HEK293 (cell line): ENCODE measurements around the gene TGFB1I1.

Source experiments
- CTCF ChIA-PET: fragments of 350-600 bp; formaldehyde crosslinking; extraction: SDS; loops from one replicate; lab custom pipeline; 2021; ENCODE audit warnings: antibody characterized with exemption; lab: Yijun Ruan, JAX
- POLR2A ChIA-PET: fragments of 300-600 bp; formaldehyde crosslinking; extraction: SDS; loops from one replicate; lab custom pipeline; 2020; ENCODE audit warnings: antibody characterized with exemption, inconsistent platforms; lab: Yijun Ruan, JAX
- H3K27ac ChIP-seq: fragments of 200-500 bp; sonication (Bioruptor generic); 2 replicates; pipeline ENCODE4 v1.5.1; 2014; ENCODE audit warnings: low read depth, low read length, control low read depth, inconsistent platforms; ENCODE audit errors: extremely low read depth
- H3K36me3 ChIP-seq, 2 experiments: fragments of 200-500 bp in 1 of 2; sonication (Bioruptor generic) in 1 of 2; 1 replicate in 1 of 2; 2 replicates in 1 of 2; pipeline ENCODE4 v1.5.1; 2014 to 2017; ENCODE audit warnings: inconsistent platforms in 2 of 2, low read length in 2 of 2; ENCODE audit not compliant: control insufficient read depth in 2 of 2, insufficient read depth in 1 of 2
- H3K4me1 ChIP-seq: fragments of 200-500 bp; sonication (Bioruptor generic); 2 replicates; pipeline ENCODE4 v1.5.1; 2014; ENCODE audit warnings: mild to moderate bottlenecking, low read length, inconsistent platforms; ENCODE audit not compliant: control insufficient read depth, insufficient read depth
- H3K4me3 ChIP-seq: 2 replicates; pipeline ENCODE4 v1.5.1; 2011; ENCODE audit warnings: low read depth, mild to moderate bottlenecking, control low read depth, low read length, moderate library complexity
- H3K9me3 ChIP-seq: fragments of 200-500 bp; sonication (Bioruptor generic); 2 replicates; pipeline ENCODE4 v1.5.1; 2014; ENCODE audit warnings: low read depth, low read length, inconsistent platforms; ENCODE audit not compliant: control insufficient read depth, insufficient read depth
- HOXA7 ChIP-seq: sonication (generic); formaldehyde crosslinking; IDR thresholded peaks from 2 replicates; pipeline ENCODE4 v1.8.1; 2022; ENCODE audit warnings: missing genetic modification reagents, borderline replicate concordance
- IKZF3 ChIP-seq: fragments of 450-650 bp; IDR thresholded peaks from 2 replicates; pipeline ENCODE4 v1.5.0; 2018; ENCODE audit warnings: missing biosample characterization, mild to moderate bottlenecking, missing genetic modification characterization, moderate library complexity
- KLF8 ChIP-seq: fragments of 450-650 bp; formaldehyde crosslinking; IDR thresholded peaks from 2 replicates; pipeline ENCODE4 v1.5.1; 2016; ENCODE audit warnings: missing biosample characterization, missing genetic modification characterization
- MEIS1 ChIP-seq: sonication (generic); formaldehyde crosslinking; IDR thresholded peaks from 2 replicates; pipeline ENCODE4 v1.8.1; 2022; ENCODE audit warnings: missing genetic modification reagents, mild to moderate bottlenecking, borderline replicate concordance
- REPIN1 ChIP-seq: fragments of 450-650 bp; formaldehyde crosslinking; IDR thresholded peaks from 2 replicates; pipeline ENCODE4 v1.5.1; 2017; ENCODE audit warnings: missing biosample characterization, missing genetic modification characterization, low read depth
- SP7 ChIP-seq: fragments of 450-650 bp; formaldehyde crosslinking; IDR thresholded peaks from 2 replicates; pipeline ENCODE4 v1.5.1; 2016; ENCODE audit warnings: missing biosample characterization, missing genetic modification characterization
- YY1 ChIP-seq: fragments of 450-650 bp; formaldehyde crosslinking; IDR thresholded peaks from 2 replicates; pipeline ENCODE4 v1.5.1; 2018; ENCODE audit warnings: missing biosample characterization, missing genetic modification characterization
- ZBTB48 ChIP-seq: fragments of 450-650 bp; formaldehyde crosslinking; IDR thresholded peaks from 2 replicates; pipeline ENCODE4 v1.5.1; 2016; ENCODE audit warnings: missing biosample characterization, missing genetic modification characterization
- ZEB2 ChIP-seq: fragments of 450-650 bp; formaldehyde crosslinking; IDR thresholded peaks from 2 replicates; pipeline ENCODE4 v1.5.1; 2016; ENCODE audit warnings: missing biosample characterization, missing genetic modification characterization
- ZFHX2 ChIP-seq: fragments of 450-650 bp; formaldehyde crosslinking; conservative IDR thresholded peaks from 2 replicates; pipeline ENCODE4 v1.5.1; 2016; ENCODE audit warnings: missing biosample characterization, missing genetic modification characterization
- ZFP69B ChIP-seq: fragments of 450-650 bp; formaldehyde crosslinking; IDR thresholded peaks from 2 replicates; pipeline ENCODE4 v1.5.1; 2016; ENCODE audit warnings: missing biosample characterization, missing genetic modification characterization
- ZNF112 ChIP-seq: fragments of 450-650 bp; formaldehyde crosslinking; IDR thresholded peaks from 2 replicates; pipeline ENCODE4 v1.5.0; 2017; ENCODE audit warnings: missing biosample characterization, missing genetic modification characterization
- ZNF138 ChIP-seq: fragments of 450-650 bp; formaldehyde crosslinking; IDR thresholded peaks from 2 replicates; pipeline ENCODE4 v1.5.1; 2016; ENCODE audit warnings: missing biosample characterization, missing genetic modification characterization, borderline replicate concordance
- ZNF16 ChIP-seq: fragments of 450-650 bp; formaldehyde crosslinking; IDR thresholded peaks from 2 replicates; pipeline ENCODE4 v1.5.1; 2016; ENCODE audit warnings: low read depth, missing biosample characterization, missing genetic modification characterization
- ZNF423 ChIP-seq: fragments of 450-650 bp; formaldehyde crosslinking; IDR thresholded peaks from 2 replicates; pipeline ENCODE4 v1.5.1; 2016; ENCODE audit warnings: missing biosample characterization, missing genetic modification characterization
- ZNF510 ChIP-seq: fragments of 450-650 bp; formaldehyde crosslinking; IDR thresholded peaks from 2 replicates; pipeline ENCODE4 v1.5.1; 2018; ENCODE audit warnings: mild to moderate bottlenecking, missing genetic modification characterization, missing biosample characterization; ENCODE audit not compliant: insufficient replicate concordance
- ZNF521 ChIP-seq: fragments of 450-650 bp; formaldehyde crosslinking; IDR thresholded peaks from 2 replicates; pipeline ENCODE4 v1.5.1; 2017; ENCODE audit warnings: missing biosample characterization, mild to moderate bottlenecking, missing genetic modification characterization
- ZNF561 ChIP-seq: fragments of 450-650 bp; IDR thresholded peaks from 2 replicates; pipeline ENCODE4 v1.5.1; 2018; ENCODE audit warnings: missing biosample characterization, missing genetic modification characterization, borderline replicate concordance
- ZNF596 ChIP-seq: fragments of 450-650 bp; IDR thresholded peaks from 2 replicates; pipeline ENCODE4 v1.5.0; 2018; ENCODE audit warnings: missing biosample characterization, mild to moderate bottlenecking, missing genetic modification characterization, moderate library complexity
- ZNF626 ChIP-seq: fragments of 450-650 bp; sonication (Bioruptor Pico); formaldehyde crosslinking; IDR thresholded peaks from 2 replicates; pipeline ENCODE4 v1.5.1; 2018; ENCODE audit warnings: missing biosample characterization, missing genetic modification characterization, inconsistent platforms
- ZNF658 ChIP-seq: fragments of 450-650 bp; formaldehyde crosslinking; IDR thresholded peaks from 2 replicates; pipeline ENCODE4; 2016; ENCODE audit warnings: missing biosample characterization, missing genetic modification characterization
- ZNF768 ChIP-seq: fragments of 450-650 bp; formaldehyde crosslinking; IDR thresholded peaks from 2 replicates; pipeline ENCODE4 v1.5.1; 2018; ENCODE audit warnings: missing biosample characterization, mild to moderate bottlenecking, missing genetic modification characterization
- ZNF776 ChIP-seq: fragments of 450-650 bp; formaldehyde crosslinking; IDR thresholded peaks from 2 replicates; pipeline ENCODE4 v1.5.0; 2017; ENCODE audit warnings: missing biosample characterization, missing genetic modification characterization, borderline replicate concordance
- ZSCAN16 ChIP-seq: fragments of 450-650 bp; formaldehyde crosslinking; IDR thresholded peaks from 2 replicates; pipeline ENCODE4 v1.5.1; 2016; ENCODE audit warnings: missing biosample characterization, missing genetic modification characterization
- TF ChIP-seq, protein P1 (sequence below): fragments of 450-650 bp; formaldehyde crosslinking; conservative IDR thresholded peaks from 2 replicates; pipeline ENCODE4 v1.5.1; 2016; ENCODE audit warnings: low read depth, missing biosample characterization, missing genetic modification characterization
- TF ChIP-seq, protein P2 (sequence below): fragments of 450-650 bp; formaldehyde crosslinking; IDR thresholded peaks from 2 replicates; pipeline ENCODE4 v1.5.1; 2016; ENCODE audit warnings: missing biosample characterization, missing genetic modification characterization
- TF ChIP-seq, protein P3 (sequence below): fragments of 450-650 bp; formaldehyde crosslinking; IDR thresholded peaks from 2 replicates; pipeline ENCODE4 v1.5.1; 2017; ENCODE audit warnings: missing biosample characterization, missing genetic modification characterization

Gene TGFB1I1

DNA sequence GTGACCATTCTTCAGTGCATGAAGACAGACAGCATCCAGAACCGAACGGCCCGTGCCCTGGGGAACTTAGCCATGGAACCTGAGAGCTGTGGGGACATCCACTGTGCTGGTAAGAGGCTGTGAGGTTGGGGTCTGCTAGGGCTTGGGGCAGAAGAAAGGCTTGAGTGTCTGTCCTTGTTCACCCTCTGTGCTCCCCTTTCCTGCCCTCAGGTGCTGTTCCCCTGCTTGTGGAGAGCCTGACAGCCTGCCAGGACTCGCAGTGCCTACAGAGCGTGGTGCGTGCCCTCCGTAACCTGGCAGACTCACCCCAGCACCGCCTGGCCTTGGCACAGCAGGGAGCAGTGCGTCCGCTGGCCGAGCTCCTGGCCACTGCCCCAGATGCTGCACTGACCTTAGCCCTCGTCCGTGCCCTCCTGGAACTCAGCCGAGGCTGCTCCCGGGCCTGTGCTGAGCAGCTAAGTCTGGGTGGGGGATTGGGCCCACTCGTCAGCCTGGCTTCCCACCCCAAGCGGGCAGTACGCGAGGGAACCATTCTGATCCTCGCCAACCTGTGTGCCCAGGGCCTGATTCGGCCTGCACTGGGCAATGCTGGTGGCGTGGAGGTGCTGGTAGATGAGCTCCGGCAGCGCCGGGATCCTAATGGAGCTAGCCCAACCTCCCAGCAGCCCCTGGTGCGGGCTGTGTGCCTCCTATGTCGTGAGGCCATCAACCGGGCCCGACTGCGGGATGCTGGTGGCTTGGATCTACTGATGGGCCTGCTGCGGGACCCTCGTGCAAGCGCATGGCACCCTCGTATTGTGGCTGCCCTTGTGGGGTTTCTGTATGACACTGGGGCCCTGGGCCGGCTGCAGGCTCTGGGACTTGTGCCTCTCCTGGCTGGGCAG, 9.8 kb upstream of the TGFB1I1 start:
- ChIA-PET CTCF (interaction anchor here (1.3 kb wide), 1 partner anchor 479 kb away, joined by 3 read pairs; no protein-coding TSS in a partner anchor), POLR2A (no interaction called here)
- TF ChIP-seq, protein P1, sequence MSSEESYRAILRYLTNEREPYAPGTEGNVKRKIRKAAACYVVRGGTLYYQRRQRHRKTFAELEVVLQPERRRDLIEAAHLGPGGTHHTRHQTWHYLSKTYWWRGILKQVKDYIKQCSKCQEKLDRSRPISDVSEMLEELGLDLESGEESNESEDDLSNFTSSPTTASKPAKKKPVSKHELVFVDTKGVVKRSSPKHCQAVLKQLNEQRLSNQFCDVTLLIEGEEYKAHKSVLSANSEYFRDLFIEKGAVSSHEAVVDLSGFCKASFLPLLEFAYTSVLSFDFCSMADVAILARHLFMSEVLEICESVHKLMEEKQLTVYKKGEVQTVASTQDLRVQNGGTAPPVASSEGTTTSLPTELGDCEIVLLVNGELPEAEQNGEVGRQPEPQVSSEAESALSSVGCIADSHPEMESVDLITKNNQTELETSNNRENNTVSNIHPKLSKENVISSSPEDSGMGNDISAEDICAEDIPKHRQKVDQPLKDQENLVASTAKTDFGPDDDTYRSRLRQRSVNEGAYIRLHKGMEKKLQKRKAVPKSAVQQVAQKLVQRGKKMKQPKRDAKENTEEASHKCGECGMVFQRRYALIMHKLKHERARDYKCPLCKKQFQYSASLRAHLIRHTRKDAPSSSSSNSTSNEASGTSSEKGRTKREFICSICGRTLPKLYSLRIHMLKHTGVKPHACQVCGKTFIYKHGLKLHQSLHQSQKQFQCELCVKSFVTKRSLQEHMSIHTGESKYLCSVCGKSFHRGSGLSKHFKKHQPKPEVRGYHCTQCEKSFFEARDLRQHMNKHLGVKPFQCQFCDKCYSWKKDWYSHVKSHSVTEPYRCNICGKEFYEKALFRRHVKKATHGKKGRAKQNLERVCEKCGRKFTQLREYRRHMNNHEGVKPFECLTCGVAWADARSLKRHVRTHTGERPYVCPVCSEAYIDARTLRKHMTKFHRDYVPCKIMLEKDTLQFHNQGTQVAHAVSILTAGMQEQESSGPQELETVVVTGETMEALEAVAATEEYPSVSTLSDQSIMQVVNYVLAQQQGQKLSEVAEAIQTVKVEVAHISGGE (tag by site-specific recombination) = no peak
- no peak for TF ChIP-seq ZNF776 (tag by site-specific recombination)
- TF ChIP-seq ZNF658 (tag by site-specific recombination) = no peak
- TF ChIP-seq ZNF112 (tag by site-specific recombination) = no peak
- no peak for TF ChIP-seq HOXA7
- TF ChIP-seq YY1 = no peak
- no peak for TF ChIP-seq ZFHX2
- no peak for TF ChIP-seq ZSCAN16 (tag by site-specific recombination)
- TF ChIP-seq, protein P2, sequence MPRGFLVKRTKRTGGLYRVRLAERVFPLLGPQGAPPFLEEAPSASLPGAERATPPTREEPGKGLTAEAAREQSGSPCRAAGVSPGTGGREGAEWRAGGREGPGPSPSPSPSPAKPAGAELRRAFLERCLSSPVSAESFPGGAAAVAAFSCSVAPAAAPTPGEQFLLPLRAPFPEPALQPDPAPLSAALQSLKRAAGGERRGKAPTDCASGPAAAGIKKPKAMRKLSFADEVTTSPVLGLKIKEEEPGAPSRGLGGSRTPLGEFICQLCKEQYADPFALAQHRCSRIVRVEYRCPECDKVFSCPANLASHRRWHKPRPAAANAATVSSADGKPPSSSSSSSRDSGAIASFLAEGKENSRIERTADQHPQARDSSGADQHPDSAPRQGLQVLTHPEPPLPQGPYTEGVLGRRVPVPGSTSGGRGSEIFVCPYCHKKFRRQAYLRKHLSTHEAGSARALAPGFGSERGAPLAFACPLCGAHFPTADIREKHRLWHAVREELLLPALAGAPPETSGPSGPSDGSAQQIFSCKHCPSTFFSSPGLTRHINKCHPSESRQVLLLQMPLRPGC (tag by site-specific recombination) = no peak
- Histone ChIP-seq H3K9me3 (no peaks in the 10 kb centered on the region), H3K36me3 (peaks cover 0 to 54% of the 10 kb centered on the region in 2 experiments; a peak in 2 of 3 replicates), H3K4me1 (no peaks in the 10 kb centered on the region), H3K4me3 (no peak overlapping the region), H3K27ac (no peak overlapping the region)

DNA sequence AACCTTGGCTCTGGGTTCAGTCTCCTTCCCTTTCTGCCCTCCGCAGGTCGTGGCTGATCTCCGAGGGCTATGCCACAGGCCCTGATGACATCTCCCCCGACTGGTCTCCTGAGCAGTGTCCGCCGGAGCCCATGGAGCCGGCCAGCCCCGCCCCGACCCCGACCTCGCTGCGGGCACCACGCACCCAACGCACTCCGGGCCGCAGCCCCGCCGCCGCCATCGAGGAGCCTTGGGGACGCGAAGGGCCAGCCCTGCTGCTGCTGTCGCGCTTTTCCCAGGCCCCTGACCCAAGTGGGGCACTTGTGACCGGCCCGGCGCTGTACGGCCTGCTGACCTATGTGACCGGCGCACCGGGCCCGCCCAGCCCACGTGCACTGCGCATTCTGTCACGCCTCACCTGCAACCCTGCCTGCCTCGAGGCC, 7.6 kb upstream of the TGFB1I1 start:
- POLR2A ChIA-PET = no interaction called here
- H3K4me3 ChIP-seq = no peak overlapping the region
- CTCF ChIA-PET = no interaction called here
- H3K27ac ChIP-seq = no peak overlapping the region
- H3K4me1 ChIP-seq = no peaks in the 10 kb centered on the region
- peaks cover 0 to 49% of the 10 kb centered on the region in 2 experiments; a peak in 2 of 3 replicates for H3K36me3 ChIP-seq
- no peaks in the 10 kb centered on the region for H3K9me3 ChIP-seq
- TF ChIP-seq ZNF561 (no peak), ZFP69B (tag by site-specific recombination) (no peak), ZBTB48 (tag by site-specific recombination) (no peak), ZNF596 (no peak), ZNF423 (no peak), REPIN1 (tag by site-specific recombination) (no peak)
- TF ChIP-seq, all 188 proteins: peak for 0

DNA sequence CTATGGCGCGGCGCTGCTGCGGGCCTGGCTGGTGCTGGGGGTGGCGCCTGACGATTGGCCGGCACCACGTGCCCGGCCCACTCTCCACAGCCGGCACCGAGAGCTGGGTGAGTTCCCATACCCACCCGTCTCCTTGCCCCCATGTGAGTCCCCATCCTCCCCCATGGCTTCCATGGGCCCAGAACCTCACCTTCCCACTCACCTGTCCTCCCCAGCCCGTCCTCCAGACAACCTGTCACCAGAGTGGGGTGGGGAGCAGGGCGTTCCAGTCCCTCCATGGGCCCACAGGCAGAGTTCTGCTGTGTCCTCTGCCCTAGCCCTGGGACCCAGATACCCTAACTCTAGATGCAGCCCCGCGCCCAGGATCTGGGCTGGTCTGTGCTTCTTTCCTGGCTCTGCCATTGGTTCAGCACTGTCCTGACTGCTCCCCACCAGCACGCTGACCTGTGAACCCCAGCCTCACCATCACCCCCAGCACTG, 7.1 kb upstream of the TGFB1I1 start:
- H3K4me1 ChIP-seq = no peaks in the 10 kb centered on the region
- H3K27ac ChIP-seq = no peak overlapping the region
- CTCF ChIA-PET = no interaction called here
- TF ChIP-seq ZNF510 (tag by site-specific recombination) = no peak
- TF ChIP-seq MEIS1 (CRISPR knock-in tag) = no peak
- no peak for TF ChIP-seq IKZF3
- TF ChIP-seq ZNF626 = no peak
- TF ChIP-seq SP7 (tag by site-specific recombination) = no peak
- TF ChIP-seq ZNF16 = no peak
- no peak for TF ChIP-seq KLF8 (tag by site-specific recombination)
- TF ChIP-seq ZNF768 (tag by site-specific recombination) = no peak
- no peak for TF ChIP-seq ZSCAN16 (tag by site-specific recombination)
- TF ChIP-seq ZNF138 (tag by site-specific recombination) = no peak
- TF ChIP-seq ZNF521 (tag by site-specific recombination) = no peak
- TF ChIP-seq ZEB2 (tag by site-specific recombination) = no peak
- TF ChIP-seq, protein P3, sequence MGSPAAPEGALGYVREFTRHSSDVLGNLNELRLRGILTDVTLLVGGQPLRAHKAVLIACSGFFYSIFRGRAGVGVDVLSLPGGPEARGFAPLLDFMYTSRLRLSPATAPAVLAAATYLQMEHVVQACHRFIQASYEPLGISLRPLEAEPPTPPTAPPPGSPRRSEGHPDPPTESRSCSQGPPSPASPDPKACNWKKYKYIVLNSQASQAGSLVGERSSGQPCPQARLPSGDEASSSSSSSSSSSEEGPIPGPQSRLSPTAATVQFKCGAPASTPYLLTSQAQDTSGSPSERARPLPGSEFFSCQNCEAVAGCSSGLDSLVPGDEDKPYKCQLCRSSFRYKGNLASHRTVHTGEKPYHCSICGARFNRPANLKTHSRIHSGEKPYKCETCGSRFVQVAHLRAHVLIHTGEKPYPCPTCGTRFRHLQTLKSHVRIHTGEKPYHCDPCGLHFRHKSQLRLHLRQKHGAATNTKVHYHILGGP (tag by site-specific recombination) = no peak

More for the DNA sequence above, 7.1 kb upstream of the TGFB1I1 start:
- H3K4me3 ChIP-seq = no peak overlapping the region
- no peaks in the 10 kb centered on the region for H3K9me3 ChIP-seq
- POLR2A ChIA-PET = no interaction called here
- peaks cover 0 to 49% of the 10 kb centered on the region in 2 experiments; a peak in 2 of 3 replicates for H3K36me3 ChIP-seq
